Mucosa of gallbladder (tissue), 1 donor: ENCODE results near the gene ITFG1. TPM values are rescaled to one million over a fixed set of nuclear protein-coding genes. Genes with fewer than 3 reads are reported as not detected.
"Not testable (repeated sequence)": the region's sequence is repeated elsewhere in the genome, so short reads cannot be mapped to it uniquely, and the experiment has no call there.

ENCODE experiments used
- DNase-seq: peaks from one replicate; pipeline ENCODE4 v3.0.0-alpha.2; 2020; ENCODE audit warnings: low spot score
- total RNA-seq: library from RNA; stranded (reverse); gene quantifications from one replicate; pipeline ENCODE4 v1.2.1, GENCODE V29; 2021
- donor health status: DM: no; HTN: no; CAD: no.

Gene ITFG1
- total RNA-seq, 1 donor from 2014 or later: 68.7 TPM

DNA sequence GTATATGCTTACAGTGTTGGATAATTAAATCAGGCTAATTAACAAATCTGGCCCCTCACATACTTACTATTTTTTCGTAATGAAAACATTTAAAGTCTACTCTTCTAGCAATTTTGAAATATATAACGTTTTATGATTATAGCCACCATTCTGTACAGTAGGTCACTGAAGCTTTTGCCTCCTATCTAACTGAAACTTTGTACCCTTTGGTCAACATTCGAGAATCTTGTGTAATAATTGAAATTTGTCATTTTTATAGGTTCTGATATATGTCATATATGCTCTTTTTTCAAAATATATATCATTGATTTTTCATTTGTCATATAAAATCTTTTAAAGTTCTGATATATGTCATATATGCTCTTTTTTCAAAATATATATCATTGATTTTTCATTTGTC is 12.9 kb upstream of the ITFG1 start:
- no peak for DNase-seq

DNA sequence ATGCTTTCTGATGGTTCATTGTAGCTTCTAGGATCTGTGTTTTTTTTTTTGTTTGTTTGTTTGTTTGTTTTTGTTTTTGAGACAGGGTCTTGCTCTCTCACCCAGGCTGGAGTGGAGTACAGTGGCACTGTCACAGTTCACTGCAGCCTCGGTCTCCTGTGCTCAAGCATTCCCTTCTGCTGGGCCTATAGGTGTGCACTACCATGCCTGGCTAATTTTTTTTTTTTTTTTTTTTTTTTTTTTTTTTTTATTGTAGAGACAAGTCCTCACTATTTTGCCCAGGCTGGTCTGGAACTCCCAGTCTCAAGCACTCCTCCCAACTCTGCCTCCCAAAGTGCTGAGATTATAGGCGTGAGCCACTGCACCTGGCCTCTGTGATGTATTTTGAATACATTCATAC is 12.1 kb upstream of the ITFG1 start:
- DNase-seq: not testable (repeated sequence)

DNA sequence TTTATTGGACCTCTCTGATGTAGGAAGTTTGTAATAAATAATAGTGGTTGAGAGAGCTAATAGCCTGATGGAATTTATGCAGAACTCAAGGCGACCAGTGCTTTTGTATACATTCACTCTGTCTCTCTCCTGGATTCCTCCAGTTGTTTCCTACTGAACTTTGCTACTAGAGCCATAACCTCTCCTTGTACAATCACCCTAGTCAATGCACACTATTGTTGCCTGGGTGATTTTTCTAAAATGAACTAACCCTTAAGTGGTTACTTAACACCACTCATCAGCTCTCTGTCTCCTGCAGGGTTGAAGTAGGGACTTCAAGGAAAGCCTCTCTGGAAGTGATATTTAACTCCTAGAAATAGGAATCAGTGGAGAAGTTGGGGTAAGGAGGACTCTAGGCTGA is 9.9 kb upstream of the ITFG1 start:
- DNase-seq: no peak

DNA sequence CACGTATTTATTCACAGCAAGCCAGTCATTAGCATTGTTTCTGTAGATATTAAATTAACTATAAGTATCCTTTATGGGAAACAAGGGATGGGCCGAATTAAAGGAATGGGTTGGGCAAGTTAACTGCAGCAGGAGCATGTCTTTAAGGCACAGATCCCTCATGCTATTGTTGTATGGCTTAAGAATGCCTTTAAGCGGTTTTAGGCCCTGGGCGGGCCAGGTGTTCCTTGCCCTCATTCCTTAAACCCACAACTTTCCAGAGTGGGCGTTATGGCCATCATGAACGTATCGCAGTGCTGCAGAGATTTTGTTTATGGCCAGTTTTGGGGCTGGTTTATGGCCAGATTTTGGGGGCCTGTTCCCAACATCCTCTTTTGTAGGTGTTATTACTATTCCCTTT is 9.3 kb upstream of the ITFG1 start:
- no peak for DNase-seq

DNA sequence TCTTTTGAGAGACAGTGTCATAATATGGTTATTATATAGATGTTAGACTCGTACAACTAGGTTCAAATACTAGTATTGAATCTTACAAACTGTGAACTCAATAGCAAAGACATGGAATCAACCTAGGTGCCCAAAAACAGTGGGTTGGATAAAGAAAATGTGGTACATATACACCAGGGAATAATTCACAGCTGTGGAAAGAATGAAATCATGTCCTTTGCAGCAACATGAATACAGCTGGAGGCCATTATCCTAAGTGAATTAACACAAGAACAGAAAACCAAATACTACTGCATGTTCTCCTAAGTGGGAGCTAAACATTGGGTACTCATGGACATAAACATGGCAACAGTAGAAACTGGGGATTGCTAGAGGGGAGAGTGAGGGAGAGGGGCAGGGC is 8.4 kb upstream of the ITFG1 start:
- no peak for DNase-seq

DNA sequence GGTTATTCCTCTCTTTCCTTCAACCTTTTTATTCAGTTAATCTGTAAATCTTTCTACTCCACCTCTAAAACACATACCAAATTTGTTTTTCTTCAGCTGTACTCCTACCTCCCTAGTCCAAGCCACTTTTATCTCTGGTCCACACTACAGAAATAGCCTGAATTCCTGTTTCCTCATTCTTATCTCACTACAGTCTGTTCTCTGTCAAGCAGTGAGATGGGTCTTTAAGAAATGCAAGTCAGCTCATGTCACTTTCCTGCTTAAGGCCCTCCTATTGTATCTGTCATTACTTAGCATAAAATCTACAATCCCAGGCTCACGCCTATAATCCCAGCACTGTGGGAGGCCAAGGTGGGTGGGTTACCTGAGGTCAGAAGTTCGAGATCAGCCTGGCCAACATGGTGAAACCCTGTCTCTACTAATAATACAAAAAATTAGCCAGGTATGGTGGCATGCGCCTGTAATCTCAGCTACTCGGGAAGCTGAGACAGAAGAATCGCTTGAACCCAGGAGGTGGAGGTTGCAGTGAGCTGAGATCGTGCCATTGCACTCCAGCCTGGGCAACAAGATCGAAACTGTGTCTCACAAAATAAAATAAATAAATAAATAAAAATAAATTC is 7.3 kb upstream of the ITFG1 start:
- not testable (repeated sequence) for DNase-seq

DNA sequence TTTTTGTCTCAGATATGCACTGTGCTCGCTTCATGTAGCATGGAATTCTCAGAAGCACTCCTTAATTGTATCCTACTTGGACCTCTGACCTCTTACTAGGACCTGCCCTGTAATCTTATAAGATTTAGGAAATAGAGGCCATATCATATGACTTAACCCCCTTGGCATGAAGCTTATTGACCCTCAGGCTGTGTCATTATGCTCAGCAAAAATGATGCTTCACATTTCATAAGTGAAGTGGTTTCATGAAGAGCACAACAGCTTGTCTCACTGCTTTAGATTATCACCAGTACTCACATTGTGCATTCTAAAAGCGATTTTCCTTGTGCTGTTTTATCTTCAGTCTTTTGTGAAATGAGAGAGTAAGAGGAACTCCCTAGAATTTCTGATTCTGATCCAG is 6.6 kb upstream of the ITFG1 start:
- DNase-seq: no peak

DNA sequence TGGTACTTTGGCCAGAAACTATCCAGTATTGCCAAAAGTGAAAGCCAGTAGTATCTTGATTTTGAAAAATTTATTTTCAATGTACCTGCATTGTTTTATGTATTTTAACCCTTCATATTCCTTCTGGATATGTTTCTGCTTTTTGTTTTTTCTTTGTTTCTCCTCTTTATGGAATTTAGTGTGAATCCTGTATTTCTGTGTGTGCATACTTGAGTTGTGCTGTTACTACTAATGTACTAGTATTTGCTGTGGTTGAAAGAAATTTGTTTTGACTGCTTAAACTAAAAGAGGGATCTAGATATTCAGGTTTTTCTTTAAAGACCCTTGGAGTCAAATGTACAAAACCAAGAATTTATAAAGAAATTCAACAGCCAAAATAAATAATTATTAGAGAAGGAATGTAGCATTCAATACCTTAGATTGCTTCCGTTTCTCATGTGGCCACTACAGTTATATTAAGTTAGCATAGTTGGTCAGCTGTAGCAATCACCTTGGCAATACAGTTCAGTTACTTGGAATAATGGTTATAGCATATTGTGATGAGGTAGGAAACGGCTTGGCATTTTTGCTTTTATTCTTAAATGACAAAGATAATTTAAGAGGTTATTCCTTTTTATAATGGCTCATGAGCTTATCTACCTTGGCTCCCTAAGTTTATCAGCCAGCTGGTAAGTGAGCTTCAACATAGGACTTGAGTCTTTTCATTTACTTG is 5.2 kb upstream of the ITFG1 start:
- no peak for DNase-seq

DNA sequence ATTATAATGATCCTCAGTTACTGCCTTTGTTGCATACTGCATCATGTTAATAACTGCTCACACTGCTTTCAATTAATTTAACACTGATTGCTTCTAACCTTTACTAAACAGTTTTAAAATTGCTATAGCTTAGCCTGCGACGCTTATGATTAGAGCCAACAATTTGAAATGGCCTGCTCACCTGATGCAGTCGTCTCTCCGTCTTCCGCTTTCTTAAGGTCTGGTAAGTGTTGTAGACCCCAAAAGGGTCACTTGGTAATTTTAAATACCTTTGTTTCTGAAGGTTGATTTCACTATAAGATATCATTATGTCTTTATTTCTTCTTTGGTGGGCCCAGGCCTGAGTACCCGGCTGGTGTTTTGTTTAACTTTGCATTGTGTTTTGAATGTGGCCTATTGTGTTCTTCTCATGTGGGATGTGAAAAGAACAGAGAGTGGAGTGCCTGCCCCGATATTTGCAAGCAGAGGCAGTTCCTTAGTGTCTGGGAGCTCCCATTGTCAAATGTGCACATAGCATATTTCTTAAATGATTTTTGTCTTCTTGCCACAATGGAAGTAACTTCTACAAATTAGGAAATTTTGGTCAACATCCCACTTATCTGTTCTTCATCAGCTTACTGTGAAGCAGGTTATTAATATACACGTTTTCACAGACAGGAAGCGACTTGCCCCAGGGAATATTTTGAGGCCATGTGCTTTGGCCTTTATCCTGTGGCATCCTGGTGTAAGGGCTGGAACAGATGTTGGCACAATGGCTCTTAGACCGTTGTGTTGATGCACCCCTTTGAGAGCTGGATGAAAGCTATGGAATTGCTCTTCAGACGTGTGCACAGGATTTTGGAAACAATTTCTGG is 3.1 kb upstream of the ITFG1 start:
- DNase-seq: no peak

DNA sequence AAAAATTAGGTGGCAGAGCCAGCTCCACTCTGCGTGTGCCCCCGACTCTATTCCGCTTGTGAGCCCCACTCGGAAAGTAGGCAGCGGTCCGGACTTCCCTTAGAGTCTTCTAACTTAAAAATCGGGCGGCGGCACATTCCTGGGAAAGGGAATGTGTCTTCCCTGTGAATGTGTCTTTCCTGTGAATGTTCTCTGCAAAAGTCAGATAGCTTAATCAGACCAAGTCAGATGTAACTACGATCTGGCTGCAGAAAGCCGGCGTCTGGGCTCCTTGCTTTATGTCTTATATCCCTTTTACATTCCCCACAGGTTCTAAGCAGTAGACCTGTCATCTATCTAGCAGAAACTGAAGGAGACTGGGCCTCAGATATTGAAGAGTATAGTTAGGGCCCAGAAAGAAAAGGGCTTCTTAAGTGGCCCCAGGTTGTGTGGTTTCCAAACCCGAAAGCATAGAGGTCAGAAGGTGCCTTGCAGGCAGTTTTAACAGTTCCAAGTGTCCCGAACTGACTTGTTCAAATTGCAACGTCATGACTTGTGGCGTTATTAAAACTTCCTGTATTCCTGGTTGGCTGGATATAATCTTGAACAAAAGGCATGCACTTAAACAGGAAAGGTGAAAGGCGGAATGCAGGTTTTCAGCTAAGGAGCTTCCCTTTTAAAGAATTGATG is 869 bp upstream of the ITFG1 start:
- DNase-seq: no peak

DNA sequence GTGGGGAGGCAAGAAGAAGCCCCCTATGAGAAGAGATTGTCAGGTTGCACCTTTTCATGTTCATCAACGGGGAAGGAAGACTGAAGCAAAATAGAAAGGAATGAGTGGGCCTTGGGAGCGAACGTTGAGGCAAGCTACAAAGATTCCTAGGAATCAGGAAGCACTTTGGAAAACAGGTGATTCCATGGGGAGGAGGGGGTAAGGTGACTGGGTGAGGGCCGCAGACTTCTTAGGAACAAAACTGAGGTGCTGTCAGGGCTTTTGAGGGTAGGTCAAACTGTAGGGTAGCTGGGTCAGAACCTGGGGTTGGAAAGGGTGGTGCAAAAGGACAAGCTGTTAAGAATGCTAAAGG is 528 bp downstream of the ITFG1 start:
- no peak for DNase-seq

DNA sequence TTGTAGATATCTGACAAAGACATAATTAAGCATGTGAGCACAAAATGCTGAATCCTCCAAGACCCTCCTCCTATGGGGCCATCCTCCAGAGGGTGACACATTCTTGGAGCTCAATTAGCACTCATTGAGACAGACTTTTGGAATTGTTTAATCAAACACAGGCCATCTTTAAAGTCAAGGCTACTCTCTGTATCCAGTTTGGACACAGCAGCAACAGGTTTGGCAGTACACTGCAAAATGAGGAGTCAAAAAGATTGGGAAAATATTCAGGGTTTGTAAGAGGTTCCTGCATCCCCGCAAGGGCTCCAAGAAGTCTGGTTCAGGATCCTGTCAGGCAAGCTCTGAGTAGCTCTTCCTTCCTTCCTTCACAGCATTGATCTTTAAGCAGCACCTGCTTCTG is 1.3 kb downstream of the ITFG1 start:
- no peak for DNase-seq

DNA sequence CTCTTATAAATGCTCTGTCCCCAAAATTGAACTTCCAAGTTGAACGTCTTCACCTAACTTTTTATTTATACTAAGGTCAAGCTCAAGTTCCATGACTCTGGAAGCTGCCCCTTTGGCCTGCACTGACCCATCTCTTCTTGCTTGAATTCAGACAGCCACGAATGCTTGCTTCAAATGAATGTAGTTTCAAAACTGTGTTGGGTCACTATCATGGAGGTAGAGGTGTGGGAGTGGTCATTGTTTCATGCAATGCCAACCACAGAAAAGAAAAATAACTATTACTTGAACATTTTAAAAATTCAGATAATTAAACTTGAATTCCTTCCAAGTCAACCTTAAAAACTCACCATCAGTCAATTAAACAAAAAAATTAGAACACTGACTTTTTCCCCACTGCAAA is 2.5 kb downstream of the ITFG1 start:
- DNase-seq: no peak

DNA sequence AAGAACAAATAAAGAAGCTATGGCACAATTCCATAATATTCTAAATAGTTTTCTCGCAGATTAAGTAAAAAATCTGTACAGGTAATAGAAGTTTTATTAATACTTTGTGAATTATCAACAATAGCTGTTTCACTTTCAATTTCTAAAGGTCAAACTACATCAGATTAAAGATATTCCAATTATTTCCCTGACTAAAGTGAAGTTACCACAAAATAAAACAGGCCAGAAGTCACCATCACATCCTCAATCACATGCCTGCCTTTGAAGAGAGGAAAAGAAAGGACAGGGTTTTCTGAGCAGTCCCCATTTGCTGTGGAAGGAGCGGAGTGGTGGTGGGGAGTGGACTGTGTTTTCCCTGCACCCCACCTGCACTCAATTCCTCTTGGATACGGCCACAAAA is 11.1 kb downstream of the ITFG1 start:
- DNase-seq: no peak

DNA sequence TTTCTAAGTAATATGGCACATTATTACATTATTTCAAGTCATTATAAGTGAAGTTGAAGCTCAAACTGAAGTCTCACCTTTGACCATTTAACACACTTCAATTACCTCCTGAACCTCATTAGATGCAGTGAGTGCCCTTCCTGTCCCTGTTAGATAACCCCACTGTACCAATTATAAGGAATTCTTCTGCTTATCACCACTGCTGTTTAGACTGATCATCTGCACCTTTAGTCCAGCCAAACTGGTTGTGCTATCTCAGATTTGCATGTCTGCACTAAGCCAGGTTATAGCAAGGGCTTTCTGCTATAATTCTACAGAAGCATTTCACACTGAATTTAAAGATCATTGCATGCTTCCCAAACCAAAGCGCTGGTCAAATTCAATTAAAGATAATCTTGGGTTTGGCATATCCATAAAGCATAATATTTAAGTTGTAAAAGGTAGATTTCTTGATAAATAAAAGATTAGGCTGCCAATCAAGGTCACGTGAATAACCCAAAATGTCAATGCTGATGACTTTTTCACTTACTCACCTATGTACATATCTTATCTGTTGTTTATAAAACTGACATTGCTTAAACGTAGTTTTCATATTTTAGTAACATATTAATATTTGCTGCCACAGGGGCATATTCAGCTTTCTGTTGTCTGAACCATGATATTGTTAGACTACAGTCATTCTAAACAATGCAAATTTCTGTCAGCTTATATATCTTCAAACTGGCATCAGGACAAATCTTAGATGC is 11.9 kb downstream of the ITFG1 start:
- DNase-seq: no peak

DNA sequence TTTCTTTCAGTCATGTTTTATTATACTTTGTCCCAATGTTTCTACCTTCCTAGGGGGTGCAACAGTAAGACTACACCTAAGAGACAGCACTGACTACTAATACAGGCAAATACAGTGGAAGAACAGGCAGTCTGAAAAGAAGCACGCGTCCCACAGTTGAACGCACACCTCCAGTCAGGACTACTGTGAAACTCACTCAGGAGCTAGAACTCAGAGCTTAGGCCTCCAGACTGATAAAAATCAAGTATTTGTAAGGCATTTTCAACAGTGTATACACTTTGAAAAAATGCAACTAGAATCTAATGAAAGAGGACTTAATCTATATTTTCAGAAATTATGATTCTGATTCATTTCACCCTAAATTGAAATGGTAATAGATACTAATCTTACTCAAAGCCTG is 14.4 kb downstream of the ITFG1 start:
- DNase-seq: no peak

DNA sequence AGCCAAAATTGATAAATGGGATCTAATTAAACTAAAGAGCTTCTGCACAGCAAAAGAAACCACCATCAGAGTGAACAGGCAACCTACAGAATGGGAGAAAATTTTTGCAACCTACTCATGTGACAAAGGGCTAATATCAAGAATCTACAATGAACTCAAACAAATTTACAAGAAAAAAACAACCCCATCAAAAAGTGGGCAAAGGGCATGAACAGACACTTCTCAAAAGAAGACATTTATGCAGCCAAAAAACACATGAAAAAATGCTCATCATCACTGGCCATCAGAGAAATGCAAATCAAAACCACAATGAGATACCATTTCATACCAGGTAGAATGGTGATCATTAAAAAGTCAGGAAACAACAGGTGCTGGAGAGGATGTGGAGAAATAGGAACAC is 18.0 kb downstream of the ITFG1 start:
- DNase-seq: not testable (repeated sequence)

DNA sequence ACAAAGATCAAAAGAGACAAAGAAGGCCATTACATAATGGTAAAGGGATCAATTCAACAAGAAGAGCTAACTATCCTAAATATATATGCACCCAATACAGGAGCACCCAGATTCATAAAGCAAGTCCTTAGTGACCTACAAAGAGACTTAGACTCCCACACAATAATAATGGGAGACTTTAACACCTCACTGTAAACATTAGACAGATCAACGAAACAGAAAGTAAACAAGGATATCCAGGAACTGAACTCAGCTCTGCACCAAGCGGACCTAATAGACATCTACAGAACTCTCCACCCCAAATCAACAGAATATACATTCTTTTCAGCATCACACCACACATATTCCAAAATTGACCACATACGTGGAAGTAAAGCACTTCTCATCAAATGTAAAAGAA is 20.8 kb downstream of the ITFG1 start:
- DNase-seq: not testable (repeated sequence)

DNA sequence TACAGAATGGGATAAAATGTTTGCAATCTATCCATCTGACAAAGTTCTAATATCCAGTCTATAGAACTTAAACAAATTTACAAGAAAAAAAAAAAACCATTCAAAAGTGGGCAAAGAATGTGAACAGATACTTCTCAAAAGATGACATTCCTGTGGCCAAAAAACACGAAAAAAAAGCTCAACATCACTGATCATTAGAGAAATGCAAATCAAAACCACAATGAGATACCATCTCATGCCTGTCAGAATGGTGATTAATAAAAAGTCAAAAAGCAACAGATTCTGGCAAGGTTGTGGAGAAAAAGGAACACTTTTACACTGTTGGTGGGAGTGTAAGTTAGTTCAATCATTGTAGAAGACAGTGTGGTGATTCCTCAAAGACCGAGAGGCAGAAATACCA is 26.6 kb downstream of the ITFG1 start:
- DNase-seq: not testable (repeated sequence)

DNA sequence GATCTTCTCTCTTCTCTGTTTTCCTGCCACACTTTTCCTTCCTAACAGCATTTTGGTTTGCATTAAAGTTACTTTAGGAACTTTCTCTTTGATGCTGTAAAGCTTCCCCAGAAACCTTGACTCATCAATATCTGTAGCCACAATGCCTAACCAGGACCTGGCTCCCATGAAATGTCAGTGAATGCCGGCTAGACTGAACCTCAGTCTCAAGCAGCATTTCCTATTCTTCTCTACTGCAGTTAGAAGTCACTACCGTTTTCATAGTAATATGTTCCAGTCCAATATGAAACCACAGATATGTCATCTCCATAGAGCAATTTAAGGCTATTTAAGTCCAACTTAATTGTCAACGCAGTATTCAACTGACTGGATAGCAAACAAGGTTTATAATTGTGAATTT is 28.9 kb downstream of the ITFG1 start:
- no peak for DNase-seq

DNA sequence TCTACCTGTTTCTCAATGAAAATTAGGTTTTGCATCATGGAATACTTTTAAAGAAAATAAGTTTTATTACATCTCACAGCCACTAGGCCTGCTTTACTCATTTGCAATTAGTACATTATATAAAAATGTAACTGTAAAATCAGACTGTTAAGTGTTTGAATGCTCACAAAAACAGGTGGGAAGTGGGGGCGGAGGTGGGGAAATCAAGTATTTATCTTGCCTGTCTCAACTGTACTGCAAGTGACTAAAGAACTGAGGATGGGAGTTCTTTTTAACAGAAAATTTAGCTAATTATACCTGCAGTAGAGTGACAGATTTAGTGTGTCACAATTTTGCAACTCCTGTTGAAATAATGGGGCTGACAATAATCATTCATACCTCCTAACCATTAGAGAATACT is 34.1 kb downstream of the ITFG1 start:
- DNase-seq: no peak

DNA sequence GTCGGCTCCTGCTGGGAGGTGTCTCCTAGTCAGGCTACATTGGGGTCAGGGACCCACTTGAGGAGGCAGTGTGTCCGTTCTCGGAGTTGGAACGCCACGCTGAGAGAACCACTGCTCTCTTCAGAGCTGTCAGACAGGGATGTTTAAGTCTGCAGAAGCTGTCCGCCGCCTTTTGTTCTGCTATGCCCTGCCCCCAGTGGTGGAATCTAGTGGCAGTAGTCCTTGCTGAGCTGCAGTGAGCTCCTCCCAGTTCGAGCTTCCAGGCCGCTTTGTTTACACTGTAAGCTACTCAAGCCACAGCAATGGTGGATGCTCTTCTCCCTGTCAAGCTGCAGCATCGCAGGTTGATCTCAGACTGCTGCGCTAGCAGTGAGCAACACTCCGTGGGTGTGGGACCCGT is 36.0 kb downstream of the ITFG1 start:
- no peak for DNase-seq
